ENCODE measurements around the gene KDM6A. TPM values are rescaled to one million over a fixed set of nuclear protein-coding genes. Genes with fewer than 3 reads are reported as not detected.
"Not testable (repeated sequence)": the region's sequence is repeated elsewhere in the genome, so short reads cannot be mapped to it uniquely, and the experiment has no call there.

The KDM6A gene
- total RNA-seq, 1 experiment from 2014 or later, result 24.0 TPM

- in situ Hi-C loops (cut with HindIII; ENCODE audit: low pct_unique_long_range_greater_than_20kb, low sequenced_read_pairs), result no loop called here
- ChIA-PET CTCF (no interaction called here), POLR2A (no interaction called here)
- Histone ChIP-seq H3K4me3 (ENCODE audit: low read depth in 2 of 2, low read length in 2 of 2) (no peak overlapping the region), H3K9me3 (ENCODE audit: control insufficient read depth, insufficient read depth, low read depth, low read length) (no peaks in the 10 kb centered on the region), H3K36me3 (ENCODE audit: control insufficient read depth, insufficient read depth, low read length) (no peaks in the 10 kb centered on the region), H3K4me1 (ENCODE audit: control insufficient read depth, insufficient read depth, low read length) (no peaks in the 10 kb centered on the region), H3K27me3 (ENCODE audit: control insufficient read depth, insufficient read depth, low read length) (no peaks in the 10 kb centered on the region), H3K27ac (ENCODE audit: low read length) (no peak overlapping the region)
- no TSS peak for BruUV-seq (replicated peaks)
- intact Hi-C loops (cut with micrococcal nuclease; ENCODE audit: unreplicated experiment), result no loop called here
- TF ChIP-seq, protein P1, sequence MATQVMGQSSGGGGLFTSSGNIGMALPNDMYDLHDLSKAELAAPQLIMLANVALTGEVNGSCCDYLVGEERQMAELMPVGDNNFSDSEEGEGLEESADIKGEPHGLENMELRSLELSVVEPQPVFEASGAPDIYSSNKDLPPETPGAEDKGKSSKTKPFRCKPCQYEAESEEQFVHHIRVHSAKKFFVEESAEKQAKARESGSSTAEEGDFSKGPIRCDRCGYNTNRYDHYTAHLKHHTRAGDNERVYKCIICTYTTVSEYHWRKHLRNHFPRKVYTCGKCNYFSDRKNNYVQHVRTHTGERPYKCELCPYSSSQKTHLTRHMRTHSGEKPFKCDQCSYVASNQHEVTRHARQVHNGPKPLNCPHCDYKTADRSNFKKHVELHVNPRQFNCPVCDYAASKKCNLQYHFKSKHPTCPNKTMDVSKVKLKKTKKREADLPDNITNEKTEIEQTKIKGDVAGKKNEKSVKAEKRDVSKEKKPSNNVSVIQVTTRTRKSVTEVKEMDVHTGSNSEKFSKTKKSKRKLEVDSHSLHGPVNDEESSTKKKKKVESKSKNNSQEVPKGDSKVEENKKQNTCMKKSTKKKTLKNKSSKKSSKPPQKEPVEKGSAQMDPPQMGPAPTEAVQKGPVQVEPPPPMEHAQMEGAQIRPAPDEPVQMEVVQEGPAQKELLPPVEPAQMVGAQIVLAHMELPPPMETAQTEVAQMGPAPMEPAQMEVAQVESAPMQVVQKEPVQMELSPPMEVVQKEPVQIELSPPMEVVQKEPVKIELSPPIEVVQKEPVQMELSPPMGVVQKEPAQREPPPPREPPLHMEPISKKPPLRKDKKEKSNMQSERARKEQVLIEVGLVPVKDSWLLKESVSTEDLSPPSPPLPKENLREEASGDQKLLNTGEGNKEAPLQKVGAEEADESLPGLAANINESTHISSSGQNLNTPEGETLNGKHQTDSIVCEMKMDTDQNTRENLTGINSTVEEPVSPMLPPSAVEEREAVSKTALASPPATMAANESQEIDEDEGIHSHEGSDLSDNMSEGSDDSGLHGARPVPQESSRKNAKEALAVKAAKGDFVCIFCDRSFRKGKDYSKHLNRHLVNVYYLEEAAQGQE (IDR thresholded peaks at IDR 0.05; ENCODE audit: insufficient read depth in 1 of 2, low read depth in 2 of 2, low read length in 1 of 2), result no peak
- TF ChIP-seq SIN3A (IDR thresholded peaks at IDR 0.05; ENCODE audit: borderline replicate concordance, insufficient read depth, low read depth, low read length) (no peak), TCF7L2 (IDR thresholded peaks at IDR 0.05; ENCODE audit: low read depth, low read length) (no peak), POLR2AphosphoS5 (IDR thresholded peaks at IDR 0.05; ENCODE audit: low read depth, low read length) (no peak)
- TF ChIP-seq, protein P2, sequence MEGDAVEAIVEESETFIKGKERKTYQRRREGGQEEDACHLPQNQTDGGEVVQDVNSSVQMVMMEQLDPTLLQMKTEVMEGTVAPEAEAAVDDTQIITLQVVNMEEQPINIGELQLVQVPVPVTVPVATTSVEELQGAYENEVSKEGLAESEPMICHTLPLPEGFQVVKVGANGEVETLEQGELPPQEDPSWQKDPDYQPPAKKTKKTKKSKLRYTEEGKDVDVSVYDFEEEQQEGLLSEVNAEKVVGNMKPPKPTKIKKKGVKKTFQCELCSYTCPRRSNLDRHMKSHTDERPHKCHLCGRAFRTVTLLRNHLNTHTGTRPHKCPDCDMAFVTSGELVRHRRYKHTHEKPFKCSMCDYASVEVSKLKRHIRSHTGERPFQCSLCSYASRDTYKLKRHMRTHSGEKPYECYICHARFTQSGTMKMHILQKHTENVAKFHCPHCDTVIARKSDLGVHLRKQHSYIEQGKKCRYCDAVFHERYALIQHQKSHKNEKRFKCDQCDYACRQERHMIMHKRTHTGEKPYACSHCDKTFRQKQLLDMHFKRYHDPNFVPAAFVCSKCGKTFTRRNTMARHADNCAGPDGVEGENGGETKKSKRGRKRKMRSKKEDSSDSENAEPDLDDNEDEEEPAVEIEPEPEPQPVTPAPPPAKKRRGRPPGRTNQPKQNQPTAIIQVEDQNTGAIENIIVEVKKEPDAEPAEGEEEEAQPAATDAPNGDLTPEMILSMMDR (IDR thresholded peaks at IDR 0.05), result no peak
- ATAC-seq (no peak), DNase-seq (ENCODE audit: low read depth, low spot score) (no peak)
These were observed 261.3 kb downstream of the KDM6A start for GRCh38 chrX:45134315-45134731.

DNA sequence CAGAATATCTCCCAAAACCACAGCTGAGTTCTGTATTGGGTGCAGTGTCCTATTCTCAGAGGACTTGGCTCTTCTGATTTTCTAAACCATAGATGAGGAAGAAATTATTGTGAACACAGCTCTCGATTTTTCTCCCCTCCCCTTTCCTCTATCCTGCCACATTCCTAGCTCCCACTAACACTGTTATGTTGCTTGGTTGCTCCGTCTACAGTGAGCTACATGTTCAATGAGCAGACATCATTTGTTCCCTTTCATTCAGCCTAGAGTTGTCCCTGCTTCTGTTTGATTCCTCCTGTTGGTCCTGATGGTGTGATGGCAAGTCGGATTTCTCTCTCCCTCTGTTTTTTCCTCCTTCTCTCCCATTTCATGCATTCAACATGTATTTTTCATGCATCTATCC, 261.8 kb downstream of the KDM6A start:
- Histone ChIP-seq H3K27ac (ENCODE audit: low read length) (no peak overlapping the region), H3K4me1 (ENCODE audit: control insufficient read depth, insufficient read depth, low read length) (no peaks in the 10 kb centered on the region), H3K4me3 (ENCODE audit: low read depth in 2 of 2, low read length in 2 of 2) (no peak overlapping the region), H3K36me3 (ENCODE audit: control insufficient read depth, insufficient read depth, low read length) (no peaks in the 10 kb centered on the region), H3K27me3 (ENCODE audit: control insufficient read depth, insufficient read depth, low read length) (no peaks in the 10 kb centered on the region), H3K9me3 (ENCODE audit: control insufficient read depth, insufficient read depth, low read depth, low read length) (no peaks in the 10 kb centered on the region)
- intact Hi-C loops (cut with micrococcal nuclease; ENCODE audit: unreplicated experiment) (no loop called here), in situ Hi-C loops (cut with HindIII; ENCODE audit: low pct_unique_long_range_greater_than_20kb, low sequenced_read_pairs) (no loop called here)
- no peak for DNase-seq (ENCODE audit: low read depth, low spot score)
- ATAC-seq, result no peak
- ChIA-PET POLR2A (no interaction called here), CTCF (no interaction called here)
- TF ChIP-seq POLR2AphosphoS5 (IDR thresholded peaks at IDR 0.05; ENCODE audit: low read depth, low read length), result no peak
- TF ChIP-seq TCF7L2 (IDR thresholded peaks at IDR 0.05; ENCODE audit: low read depth, low read length), result no peak
- TF ChIP-seq, protein P1 (IDR thresholded peaks at IDR 0.05; ENCODE audit: insufficient read depth in 1 of 2, low read depth in 2 of 2, low read length in 1 of 2), result no peak
- no peak for TF ChIP-seq SIN3A (IDR thresholded peaks at IDR 0.05; ENCODE audit: borderline replicate concordance, insufficient read depth, low read depth, low read length)
- TF ChIP-seq, protein P2 (IDR thresholded peaks at IDR 0.05), result no peak
- BruUV-seq (replicated peaks), result no TSS peak

DNA sequence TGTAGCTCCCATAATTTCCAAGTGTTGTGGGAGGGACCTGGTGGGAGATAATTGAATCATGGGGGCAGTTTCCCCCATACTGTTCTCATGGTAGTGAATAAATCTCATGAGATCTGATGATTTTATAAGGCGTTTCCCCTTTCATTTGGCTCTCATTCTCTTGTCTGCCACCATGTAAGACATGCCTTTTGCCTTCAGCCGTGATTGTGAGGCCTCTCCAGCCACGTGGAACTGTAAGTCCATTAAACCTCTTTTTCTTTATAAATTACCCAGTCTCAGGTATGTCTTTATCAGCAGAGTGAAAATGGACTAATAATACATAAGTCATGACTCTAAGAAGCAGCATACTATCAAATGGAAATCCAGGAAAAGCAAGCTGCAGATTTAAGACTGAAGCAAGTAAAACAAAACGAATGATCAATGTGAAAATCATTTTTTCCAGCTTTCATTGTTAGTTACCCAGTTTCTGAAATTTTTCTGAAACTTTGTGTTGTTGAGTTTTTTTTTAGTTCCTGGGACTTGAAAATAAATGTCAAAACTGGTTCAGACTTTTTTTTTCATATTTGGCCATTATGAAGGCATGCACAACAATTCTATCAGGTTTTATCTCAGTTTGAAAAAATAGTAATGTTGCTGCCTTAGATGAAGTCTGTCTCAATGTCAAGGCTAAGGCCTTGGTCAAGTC, 262.5 kb downstream of the KDM6A start:
- intact Hi-C loops (cut with micrococcal nuclease; ENCODE audit: unreplicated experiment); POLR2A ChIA-PET: not testable (repeated sequence)

More for the DNA sequence above, 262.5 kb downstream of the KDM6A start:
- in situ Hi-C loops (cut with HindIII; ENCODE audit: low pct_unique_long_range_greater_than_20kb, low sequenced_read_pairs); ATAC-seq; H3K36me3 ChIP-seq (ENCODE audit: control insufficient read depth, insufficient read depth, low read length); H3K27ac ChIP-seq (ENCODE audit: low read length); BruUV-seq (replicated peaks); H3K4me1 ChIP-seq (ENCODE audit: control insufficient read depth, insufficient read depth, low read length); H3K4me3 ChIP-seq (ENCODE audit: low read depth in 2 of 2, low read length in 2 of 2); H3K27me3 ChIP-seq (ENCODE audit: control insufficient read depth, insufficient read depth, low read length); DNase-seq (ENCODE audit: low read depth, low spot score); H3K9me3 ChIP-seq (ENCODE audit: control insufficient read depth, insufficient read depth, low read depth, low read length); CTCF ChIA-PET: not testable (repeated sequence)
